Ovary (tissue), 3 donors: Measurements from ENCODE around the gene TLE5.

Experiments used
- CTCF ChIP-seq, 3 donors: fragments of 450-650 bp in 2 of 3; fragments of 200-600 bp in 1 of 3; IDR thresholded peaks; one replicate each; pipeline versions ENCODE4 v1.5.1 to v1.8.0; 2016 to 2022; ENCODE audit warnings: antibody characterized with exemption in 3 of 3, mild to moderate bottlenecking in 1 of 3
- EP300 ChIP-seq: sonication (generic); formaldehyde crosslinking; IDR thresholded peaks from one replicate; pipeline ENCODE4 v1.6.1; 2017; ENCODE audit warnings: antibody characterized with exemption
- POLR2A ChIP-seq: fragments of 450-650 bp; IDR thresholded peaks from one replicate; pipeline ENCODE4 v1.6.1; 2017; ENCODE audit warnings: antibody characterized with exemption, mild to moderate bottlenecking, moderate library complexity
- donor health status: DM: no; HTN: no; CAD: no.

- TF ChIP-seq POLR2A (no peak), CTCF (IDR thresholded peaks at IDR 0.05) (no peak), EP300 (no peak)
Measured at GRCh38 chr19:3003046-3003445, 59.2 kb downstream of the TLE5 start.
